NCI-H2107 (cell line): Measurements from ENCODE around the gene CRNN.

ENCODE experiments used
- DNase-seq: peaks from one replicate; lab custom pipeline; 2025; lab: John Stamatoyannopoulos, UW

The CRNN gene

DNA sequence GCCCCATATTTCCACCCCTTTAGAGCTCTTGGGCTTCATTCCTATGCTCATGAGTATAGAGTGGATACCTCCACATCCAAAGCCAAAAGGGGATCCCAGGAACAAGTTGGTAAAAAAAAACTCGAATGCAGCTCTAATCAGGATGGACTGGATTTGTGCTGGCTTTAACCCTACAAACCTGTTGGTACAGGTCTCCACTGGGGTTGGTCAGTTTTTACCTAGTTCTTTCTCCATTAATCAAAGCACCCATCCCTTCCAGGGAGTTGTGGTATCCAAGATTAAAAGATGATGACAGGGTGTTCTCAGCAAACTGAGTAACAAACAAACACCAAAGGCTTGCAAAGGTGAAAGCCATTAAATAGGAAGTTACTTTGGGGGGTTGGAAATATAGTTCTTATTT is 5.9 kb upstream of the CRNN start:
- no peak for DNase-seq

- DNase-seq, result no peak
Measured at GRCh38 chr1:152415454-152416227, 1.6 kb upstream of the CRNN start.

- DNase-seq, result no peak
Measured at GRCh38 chr1:152412756-152413155, 1.3 kb downstream of the CRNN start.

GRCh38 chr1:152411134-152411533 is 2.9 kb downstream of the CRNN start:
- DNase-seq, result no peak

DNA sequence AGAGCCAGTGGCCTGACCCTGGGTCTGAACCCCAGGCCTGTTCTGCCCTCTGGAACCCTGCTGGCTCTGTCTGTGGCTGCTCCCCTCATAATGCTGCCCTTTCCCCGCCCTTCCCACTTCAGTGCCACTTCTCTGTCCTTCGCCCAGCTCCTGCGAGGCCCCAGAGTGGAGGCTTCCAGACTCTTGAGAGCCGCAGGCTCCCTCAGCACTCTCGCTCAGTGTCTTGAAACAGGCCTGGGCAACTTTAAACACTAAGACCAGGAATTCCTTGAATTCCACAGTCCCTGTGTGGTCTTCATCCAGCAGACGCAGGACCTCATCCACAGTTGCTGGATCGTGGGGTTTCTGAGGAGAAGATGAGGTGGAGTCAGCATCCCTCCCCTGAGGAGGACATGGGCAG is 3.5 kb downstream of the CRNN start:
- no peak for DNase-seq

- DNase-seq, result no peak
Measured at GRCh38 chr1:152410028-152410427, 4.0 kb downstream of the CRNN start.

DNA sequence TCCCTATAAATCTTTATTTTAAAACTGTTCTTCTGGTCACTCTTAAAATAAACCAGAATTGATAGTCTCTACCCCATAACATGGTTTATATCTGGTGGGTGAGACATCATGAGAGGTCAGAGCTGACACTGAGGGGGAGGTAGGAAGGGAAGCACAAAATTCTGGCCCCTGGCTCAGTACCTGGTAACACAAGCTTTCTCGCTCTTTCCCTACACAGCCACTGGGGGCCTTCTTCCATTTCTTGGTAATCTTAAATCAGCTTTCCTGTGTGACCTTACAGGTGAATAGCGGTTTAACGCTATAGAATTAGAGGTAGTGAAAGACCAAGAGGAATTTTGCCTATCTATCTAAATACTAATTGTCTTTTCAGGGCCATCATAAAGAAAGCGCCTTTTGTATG is 5.4 kb downstream of the CRNN start:
- no peak for DNase-seq

GRCh38 chr1:152398812-152399698 is 15.0 kb downstream of the CRNN start:
- no peak for DNase-seq

DNA sequence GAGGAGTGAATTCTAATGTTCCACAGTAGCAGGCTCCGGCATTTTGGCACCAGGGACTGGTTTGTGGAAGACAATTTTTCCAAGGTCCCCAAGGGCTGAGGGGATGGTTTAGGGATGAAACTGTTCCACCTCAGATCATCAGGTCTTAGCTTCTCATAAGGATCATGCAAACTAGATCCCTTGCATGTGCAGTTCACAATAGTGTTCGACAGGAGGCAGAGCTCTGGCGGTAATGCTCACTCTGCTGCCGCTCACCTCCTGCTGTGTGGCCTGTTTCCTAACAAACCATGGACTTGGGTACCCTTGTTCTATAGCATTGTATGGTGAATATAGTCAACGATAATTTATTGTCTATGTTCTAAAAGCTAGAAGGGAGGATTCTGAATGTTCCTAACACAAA is 16.6 kb downstream of the CRNN start:
- no peak for DNase-seq

DNA sequence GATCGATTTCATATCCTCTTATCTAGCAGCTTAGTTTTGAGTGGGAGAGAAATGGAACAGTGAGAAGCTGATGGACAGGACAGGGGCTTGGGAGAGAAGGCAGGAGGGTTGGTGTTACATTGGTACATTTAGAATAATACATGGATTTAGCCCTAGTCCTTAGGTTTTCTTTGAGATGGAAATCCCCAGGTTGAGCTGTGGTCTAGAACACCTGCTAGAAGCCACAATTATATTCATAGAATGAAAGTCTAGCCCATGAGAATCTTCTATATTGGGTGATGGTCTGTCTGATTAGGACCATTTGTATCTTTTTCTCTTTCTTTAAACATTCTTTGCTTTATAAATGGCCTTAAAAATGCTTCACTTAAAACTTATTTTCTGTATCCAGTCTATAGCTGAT is 19.9 kb downstream of the CRNN start:
- no peak for DNase-seq

- DNase-seq, result no peak
Measured at GRCh38 chr1:152392909-152393308, 21.2 kb downstream of the CRNN start.

- no peak for DNase-seq
Measured at GRCh38 chr1:152388889-152389288, 25.2 kb downstream of the CRNN start.

DNA sequence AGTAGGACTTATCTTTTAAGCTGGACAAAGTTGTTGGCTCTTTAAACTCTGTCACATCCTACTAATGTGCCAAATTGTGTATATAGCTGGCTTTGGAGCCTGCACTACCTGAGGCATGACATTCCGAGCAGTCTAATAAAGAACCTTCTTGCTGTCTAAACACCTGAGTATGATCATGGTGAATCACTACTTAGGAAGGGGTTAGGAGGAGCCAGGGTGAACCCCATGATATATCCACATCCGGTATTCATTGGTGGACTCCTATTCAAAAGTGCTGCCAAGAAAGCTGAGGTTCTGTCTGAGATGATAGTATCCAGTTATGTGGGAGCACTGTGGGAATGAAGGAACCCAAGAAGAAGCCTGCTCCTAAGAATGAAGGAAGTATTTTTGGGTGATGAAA is 27.1 kb downstream of the CRNN start:
- no peak for DNase-seq

GRCh38 chr1:152380932-152381331 is 33.1 kb downstream of the CRNN start:
- no peak for DNase-seq

DNA sequence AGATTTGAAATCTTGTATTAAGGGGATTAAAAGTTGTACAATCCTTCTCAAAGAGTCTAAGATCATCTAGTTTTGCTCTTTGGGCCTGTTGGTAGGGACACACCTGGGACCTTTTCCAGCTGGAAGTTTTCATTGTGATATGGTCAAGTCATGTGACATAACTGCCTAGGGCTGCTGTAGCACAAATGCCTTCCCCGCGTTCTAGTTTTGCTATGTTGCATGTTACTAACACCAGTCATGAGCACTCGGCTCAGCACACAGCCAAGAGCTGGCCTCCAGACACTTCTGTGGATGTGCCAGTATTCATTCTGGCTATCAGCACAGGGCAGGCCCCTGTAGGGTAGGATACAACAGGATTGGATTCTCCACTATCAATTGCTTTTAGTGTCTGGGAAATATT is 39.6 kb downstream of the CRNN start:
- DNase-seq, result no peak

GRCh38 chr1:152372672-152373071 is 41.4 kb downstream of the CRNN start:
- DNase-seq, result no peak

GRCh38 chr1:152367436-152367835 is 46.6 kb downstream of the CRNN start:
- DNase-seq, result no peak

DNA sequence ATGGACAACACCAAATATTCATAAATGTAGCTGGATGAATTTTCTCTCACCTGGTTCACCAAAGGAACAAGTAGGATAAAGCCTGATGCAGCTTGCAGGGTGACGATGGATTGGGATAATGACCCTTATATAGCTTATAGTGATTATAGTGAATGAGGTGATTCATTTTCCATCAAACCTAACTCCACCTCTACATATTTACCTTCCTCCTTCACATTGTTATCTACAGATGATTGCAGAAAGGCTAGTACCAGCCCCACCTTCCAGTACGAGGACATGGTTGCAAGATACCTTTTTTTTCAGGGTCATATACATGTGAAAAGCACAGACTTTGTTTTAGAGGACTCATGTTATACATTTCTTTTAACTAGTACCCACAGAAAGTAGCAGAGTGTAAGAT is 54.2 kb downstream of the CRNN start, which contains the start of gene FLG2:
FLG2 (minus strand) TSS at position 101 of the 400 bp plus-strand sequence. CDS start 1,122 bp downstream, outside the sequence.
- DNase-seq, result no peak
